ENCODE data around the gene ANKDD1A. TPM values are rescaled to one million over a fixed set of nuclear protein-coding genes. Genes with fewer than 3 reads are reported as not detected.

ANKDD1A gene
- total RNA-seq = 10.4 TPM

DNA sequence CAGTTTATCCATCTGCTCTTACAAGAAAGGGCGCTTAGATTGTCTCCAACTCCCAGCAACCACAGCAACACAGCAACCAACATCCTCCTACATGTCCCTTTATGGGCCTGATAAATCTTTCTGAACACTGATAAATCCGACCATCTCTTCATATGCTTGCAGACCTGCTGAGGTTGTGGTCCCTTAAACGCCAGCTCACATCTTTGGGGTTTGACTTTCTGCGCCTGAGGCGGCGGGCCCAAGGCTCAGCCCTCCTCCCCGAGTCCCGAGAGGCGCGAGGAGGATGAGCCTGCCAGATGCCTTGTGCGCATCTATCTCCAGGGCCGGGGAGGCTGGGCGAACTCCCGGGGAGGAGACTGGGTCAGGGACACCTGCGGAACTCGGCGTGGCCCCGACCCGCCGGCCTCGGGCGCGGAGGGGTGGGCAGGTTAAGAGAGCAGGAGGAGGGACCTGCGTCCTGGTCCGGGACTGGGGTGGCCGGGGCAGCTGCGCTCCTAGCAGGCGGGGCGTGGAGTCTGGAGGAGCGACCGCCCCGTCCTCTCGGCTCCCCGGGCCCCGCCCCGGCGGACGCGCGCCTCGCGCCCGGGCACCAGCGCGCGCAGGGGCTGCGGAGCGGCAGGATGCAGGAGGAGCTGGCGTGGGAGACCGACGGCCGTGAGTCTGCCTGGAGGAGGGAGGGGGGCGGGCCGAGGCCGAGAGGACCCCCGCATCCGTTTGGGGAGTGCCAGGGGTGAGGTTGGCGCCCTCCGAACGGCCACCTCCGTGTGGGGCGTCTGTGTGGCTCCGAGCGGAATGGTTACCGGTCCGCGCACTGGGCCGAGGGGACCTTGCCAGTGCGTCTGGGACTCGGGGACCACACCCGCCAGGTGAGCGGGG lies at the start of gene ANKDD1A:
TSS of gene ANKDD1A (plus strand) at position 592 of the 876 bp plus-strand sequence. CDS start at position 621, 29 bp downstream.

DNA sequence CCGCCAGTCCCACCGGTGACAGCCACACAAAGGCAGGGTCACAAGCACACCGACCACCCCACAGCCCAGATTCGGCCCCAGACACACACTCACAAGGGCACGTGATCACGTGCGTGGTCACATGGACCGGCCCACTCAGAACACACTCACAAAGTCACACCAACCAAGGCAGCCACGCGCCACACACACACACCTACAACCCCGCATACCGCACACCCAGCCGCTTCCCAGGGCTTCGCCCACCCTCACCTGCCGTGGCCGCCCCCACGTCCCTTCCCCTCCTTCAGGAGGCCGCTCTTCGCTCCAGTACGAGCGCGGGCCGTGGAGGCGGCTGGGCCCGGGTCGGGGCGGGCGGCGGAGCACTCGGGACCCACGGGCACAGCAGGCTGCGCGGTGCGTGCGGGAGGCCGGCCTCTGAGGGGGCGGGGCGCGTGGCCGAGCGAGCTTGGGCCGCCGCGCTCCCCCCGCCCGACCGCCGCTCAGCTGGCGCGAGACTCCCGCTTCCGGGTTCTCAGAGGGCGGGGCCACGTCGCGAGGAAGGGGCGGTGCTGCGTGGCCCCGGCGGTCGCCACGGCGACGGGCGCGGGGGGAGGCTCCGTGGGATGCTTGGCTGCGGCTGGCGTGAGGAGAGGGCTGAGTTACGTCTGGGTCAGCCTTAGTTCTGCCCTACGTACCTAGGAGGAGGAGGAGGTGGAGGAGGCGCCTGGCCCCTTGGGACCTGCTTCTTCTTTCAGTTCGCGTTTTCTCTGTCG lies 77.9 kb downstream of the ANKDD1A start, which contains the start of gene SPG21:
TSS of gene SPG21 (minus strand) at position 499 of the 752 bp plus-strand sequence. CDS start 6,345 bp downstream, outside the sequence.

Other genes with a start within 250 kb of the ANKDD1A start
- 0.93 TPM for gene RBPMS2, start 136.3 kb upstream of the ANKDD1A start, total RNA-seq
- 5.7 TPM for gene PIF1, start 86.3 kb upstream of the ANKDD1A start, total RNA-seq
- 34.1 TPM for gene PLEKHO2, start 70.0 kb upstream of the ANKDD1A start, total RNA-seq
- 77.7 TPM for gene SPG21, start 78.0 kb downstream of the ANKDD1A start, total RNA-seq
- gene MTFMT, start 117.7 kb downstream of the ANKDD1A start, total RNA-seq = 23.9 TPM
- 0.60 TPM for gene SLC51B, start 133.5 kb downstream of the ANKDD1A start, total RNA-seq
- gene RASL12, start 156.1 kb downstream of the ANKDD1A start, total RNA-seq = 18.6 TPM
- gene KBTBD13, start 164.8 kb downstream of the ANKDD1A start, total RNA-seq = not detected
- gene UBAP1L, start 203.3 kb downstream of the ANKDD1A start, total RNA-seq = 22.0 TPM
- gene PDCD7, start 221.9 kb downstream of the ANKDD1A start, total RNA-seq = 27.2 TPM

All from camera-type eye (tissue), 1 donor.